GM12892 (cell line): ENCODE data around the gene CMTM8.

Source experiments
- POLR2A ChIP-seq: IDR thresholded peaks from 2 replicates; pipeline ENCODE4 v1.6.1; 2011; ENCODE audit warnings: low read depth, low read length, control low read depth
- POLR2AphosphoS5 ChIP-seq: IDR thresholded peaks from 2 replicates; pipeline ENCODE4 v1.6.1; 2011; ENCODE audit warnings: low read depth, low read length, control low read depth
- TAF1 ChIP-seq: IDR thresholded peaks from 2 replicates; pipeline ENCODE4 v1.6.1; 2011; ENCODE audit warnings: low read depth, mild to moderate bottlenecking, control low read depth, low read length, borderline replicate concordance

DNA sequence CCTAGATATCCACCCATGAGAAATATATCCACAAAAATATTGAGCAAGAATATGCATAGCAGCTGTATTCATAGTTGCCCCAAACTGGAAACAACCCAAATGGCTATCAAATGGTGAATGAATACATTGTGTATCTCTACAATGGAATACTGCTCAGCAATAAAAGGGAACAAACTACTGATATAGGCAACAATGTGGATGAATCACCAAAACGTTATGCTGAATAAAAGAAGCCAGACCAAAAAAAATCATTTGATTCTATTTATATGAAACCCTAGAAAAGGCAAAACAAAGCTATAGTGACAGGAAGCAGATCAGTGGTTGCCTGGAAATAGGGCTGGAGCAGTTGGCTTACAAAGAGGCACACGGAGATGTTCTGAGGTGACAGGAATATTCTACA lies 137.6 kb downstream of the CMTM8 start:
- TF ChIP-seq POLR2A (no peak), POLR2AphosphoS5 (no peak), TAF1 (no peak)
